CD4-positive, alpha-beta T cell treated with Interleukin-17A for 4 hours (primary cell): ENCODE results near the gene ABCD1.
"Not testable (repeated sequence)": the region's sequence is repeated elsewhere in the genome, so short reads cannot be mapped to it uniquely, and the experiment has no call there.

Source experiments
- DNase-seq: peaks from one replicate; pipeline ENCODE4 v3.0.0-alpha.2; 2020; ENCODE audit warnings: mixed read lengths

The ABCD1 gene

DNA sequence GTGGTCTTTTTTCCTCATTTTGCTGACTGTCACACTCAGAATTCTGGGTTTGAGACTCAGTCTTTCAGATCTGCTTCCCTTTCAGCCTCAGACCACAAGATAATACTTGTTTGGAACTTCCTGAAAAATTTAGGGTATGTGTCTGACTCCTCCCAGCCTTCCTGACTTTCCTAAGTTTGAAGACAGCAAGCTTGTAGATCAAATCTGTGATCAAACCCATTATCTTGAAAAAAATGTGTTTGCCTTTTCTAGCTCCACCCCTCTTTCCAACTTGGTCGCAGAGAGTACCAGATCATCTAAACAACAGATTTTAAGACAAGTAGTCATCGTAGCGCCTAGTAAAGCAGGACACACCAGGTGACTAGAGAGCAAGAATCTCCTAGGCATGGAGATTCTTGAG lies 10.4 kb upstream of the ABCD1 start:
- no peak for DNase-seq

DNA sequence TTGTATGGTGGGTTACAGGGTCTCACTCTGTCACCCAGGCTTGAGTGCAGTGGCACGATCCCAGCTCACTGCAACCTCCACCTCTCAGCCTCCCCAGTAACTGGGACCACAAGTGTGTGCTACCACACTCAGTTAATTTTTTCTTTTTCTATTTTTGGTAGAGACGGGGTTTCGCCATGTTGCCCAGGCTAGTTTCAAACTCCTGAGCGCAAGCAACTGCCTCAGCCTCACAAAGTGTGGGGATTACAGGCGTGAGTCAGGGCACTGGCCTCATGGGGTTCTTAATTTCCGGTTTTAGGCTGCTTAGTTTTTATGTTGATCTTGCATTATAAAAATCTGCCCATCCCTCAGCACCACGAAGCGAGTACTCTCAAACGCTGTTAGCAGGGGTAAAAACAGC lies 7.2 kb upstream of the ABCD1 start:
- no peak for DNase-seq

DNA sequence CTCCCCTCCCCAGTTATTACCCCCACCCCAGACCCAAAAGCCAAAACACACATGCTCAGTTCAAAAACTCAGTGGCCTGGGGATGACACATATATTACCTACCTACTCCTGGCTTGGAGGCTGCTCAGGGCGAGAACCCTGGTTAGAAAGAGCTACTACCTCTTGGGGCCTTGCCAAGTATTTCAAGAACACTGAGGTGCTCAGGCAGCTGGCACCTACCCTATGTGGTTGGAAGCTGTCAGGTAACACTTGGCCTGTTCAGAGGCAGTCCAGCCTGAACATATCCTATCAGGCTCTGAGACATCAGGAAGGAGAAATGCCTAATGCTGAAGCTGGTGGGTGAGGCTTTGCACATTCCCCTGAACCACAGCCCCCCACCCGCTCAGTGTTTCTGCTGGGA lies 5.4 kb upstream of the ABCD1 start:
- no peak for DNase-seq

DNA sequence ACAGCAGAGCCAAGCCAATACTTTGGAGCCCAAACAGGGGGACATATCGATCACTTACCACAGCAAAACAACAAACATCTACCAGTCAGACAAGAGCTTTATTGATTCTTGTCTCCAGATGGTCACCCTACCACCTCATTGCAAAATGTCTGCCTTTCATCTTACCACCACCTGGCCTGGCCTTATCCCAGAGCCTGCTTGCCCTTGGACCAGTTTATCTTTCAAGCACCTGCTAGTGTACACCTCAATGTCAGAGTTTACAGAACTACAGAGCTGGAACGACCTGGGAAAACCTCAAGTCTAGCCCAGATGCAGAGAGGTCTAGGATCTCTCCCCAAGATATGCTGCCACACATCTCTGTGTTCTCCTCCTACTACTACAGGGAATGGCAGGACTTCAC lies 5.0 kb upstream of the ABCD1 start:
- DNase-seq: no peak

DNA sequence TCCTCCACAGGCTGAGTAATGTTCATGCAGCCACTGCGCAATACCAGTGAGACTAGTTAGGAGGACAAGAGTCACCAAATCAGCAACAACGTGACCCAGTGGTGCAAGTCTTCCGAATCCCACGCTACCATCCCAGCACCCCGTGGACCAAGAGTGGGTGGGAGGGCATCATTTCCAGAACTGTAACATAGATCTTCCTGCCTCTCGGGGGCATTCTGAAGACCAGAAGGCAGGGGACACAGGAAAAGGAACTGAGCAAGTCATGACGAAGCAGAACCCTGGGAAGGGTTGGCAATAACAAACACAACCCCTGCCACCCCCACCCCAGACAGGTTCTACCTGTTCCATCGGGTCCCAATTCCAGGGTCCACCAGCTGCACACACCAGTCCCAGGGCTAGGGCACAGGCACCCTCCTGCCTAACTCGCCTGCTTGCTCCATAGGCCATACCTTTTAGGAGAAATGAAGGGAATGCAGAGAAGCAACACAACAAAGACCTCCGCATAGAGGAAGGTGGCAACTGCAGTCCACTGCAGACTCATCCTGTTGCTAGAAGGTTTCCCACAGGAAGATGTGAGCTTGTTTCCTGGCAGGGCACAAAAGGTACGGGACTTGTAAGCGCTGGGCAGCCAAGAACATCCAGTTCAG lies 1.8 kb upstream of the ABCD1 start:
- DNase-seq: no peak

DNA sequence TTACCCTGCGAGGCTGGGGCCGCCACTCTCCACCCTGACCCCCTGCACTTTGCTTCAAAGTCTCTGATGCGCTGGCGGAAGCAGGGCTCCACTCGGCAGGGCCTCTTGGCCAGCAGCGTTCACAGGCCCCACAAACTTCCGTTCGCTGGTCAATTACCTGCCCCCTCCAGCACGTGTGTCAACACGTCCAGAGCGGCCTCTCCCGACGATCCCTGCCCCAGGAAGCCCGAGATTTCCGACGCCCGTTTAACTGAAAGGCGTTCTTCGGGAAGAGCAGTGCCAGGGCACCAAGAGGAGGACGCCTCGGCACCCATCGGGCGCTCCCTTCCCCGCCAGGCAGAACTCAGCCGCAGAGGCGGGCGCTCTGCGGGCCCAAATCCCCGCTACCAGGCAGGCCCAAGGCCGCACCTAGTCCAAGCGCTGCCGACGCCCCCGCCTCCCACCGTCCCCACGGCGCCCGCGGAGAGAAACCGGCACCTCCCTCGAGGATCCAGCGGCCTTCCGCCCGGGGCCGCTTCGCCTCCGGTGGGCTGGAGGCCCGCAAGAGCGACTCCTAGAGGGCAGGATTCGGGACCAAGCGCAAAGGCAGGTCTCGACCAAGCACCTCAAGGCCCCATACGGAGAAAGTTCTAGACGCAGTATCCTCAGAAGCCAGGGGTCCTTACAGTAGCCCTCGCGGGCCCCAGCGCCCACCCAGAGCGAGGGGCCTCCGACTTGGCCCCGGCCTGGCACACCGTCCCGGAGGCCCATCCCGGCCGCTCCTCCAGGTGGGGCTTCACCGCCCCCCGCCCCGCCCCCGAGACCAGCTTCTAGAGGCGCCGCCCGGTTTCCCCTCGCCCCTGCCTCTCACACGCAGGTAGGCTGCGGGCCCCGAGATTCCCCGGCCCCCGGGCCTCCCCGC lies 1.1 kb upstream of the ABCD1 start:
- DNase-seq: peak; percentile 75

DNA sequence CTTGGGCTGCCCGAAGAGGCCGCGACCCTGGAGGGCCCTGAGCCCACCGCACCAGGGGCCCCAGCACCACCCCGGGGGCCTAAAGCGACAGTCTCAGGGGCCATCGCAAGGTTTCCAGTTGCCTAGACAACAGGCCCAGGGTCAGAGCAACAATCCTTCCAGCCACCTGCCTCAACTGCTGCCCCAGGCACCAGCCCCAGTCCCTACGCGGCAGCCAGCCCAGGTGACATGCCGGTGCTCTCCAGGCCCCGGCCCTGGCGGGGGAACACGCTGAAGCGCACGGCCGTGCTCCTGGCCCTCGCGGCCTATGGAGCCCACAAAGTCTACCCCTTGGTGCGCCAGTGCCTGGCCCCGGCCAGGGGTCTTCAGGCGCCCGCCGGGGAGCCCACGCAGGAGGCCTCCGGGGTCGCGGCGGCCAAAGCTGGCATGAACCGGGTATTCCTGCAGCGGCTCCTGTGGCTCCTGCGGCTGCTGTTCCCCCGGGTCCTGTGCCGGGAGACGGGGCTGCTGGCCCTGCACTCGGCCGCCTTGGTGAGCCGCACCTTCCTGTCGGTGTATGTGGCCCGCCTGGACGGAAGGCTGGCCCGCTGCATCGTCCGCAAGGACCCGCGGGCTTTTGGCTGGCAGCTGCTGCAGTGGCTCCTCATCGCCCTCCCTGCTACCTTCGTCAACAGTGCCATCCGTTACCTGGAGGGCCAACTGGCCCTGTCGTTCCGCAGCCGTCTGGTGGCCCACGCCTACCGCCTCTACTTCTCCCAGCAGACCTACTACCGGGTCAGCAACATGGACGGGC lies 579 bp downstream of the ABCD1 start:
- DNase-seq: peak; percentile 29

DNA sequence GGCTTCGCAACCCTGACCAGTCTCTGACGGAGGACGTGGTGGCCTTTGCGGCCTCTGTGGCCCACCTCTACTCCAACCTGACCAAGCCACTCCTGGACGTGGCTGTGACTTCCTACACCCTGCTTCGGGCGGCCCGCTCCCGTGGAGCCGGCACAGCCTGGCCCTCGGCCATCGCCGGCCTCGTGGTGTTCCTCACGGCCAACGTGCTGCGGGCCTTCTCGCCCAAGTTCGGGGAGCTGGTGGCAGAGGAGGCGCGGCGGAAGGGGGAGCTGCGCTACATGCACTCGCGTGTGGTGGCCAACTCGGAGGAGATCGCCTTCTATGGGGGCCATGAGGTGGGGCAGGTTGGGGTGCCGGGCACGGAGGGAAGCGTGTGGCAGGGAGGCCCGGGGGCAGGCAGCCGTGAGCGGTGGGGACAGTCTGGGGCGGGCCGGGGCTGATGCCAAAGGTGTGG lies 1.2 kb downstream of the ABCD1 start:
- no peak for DNase-seq

DNA sequence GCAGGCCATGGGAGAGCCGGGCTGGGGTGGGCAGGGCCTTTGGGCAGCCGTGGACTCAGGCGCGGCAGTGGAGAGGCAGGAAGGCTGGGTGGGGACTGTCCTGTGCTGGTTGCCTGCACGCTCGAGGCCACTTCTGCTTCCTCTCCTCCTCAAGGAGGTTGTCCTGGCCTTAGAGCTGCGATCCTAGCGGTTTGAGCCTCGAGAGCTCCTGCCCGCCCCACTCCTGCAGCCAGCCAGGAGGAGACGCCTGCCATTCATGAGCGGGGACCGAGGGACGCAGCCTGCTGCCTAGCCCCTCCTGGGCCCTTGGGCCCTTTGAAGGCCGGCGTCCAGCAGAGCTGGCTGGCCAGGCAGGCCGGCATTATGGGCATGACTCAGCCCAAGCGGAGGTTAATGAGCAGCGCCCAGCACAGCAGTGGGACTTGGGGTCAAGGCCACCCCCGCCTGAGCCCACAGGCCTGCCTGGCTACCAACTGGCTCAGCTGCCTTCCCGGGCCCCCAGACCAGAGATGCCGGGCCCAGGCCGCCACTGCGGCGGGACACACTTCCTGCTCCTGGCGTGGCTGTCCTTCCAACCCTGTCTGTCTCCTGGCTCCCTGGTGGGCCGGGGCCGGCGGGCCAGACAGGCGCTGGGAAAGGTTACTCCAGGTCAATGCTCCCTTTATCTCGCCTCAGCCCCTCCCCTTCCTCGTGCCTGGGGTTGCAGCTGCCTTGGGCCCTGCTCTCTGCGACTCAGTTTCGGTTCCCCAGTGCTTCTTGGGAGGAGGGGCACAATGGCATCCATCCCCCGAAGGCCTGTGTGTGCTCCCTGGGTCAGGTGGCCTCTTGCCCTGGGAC lies 1.8 kb downstream of the ABCD1 start:
- DNase-seq: peak; percentile 57

DNA sequence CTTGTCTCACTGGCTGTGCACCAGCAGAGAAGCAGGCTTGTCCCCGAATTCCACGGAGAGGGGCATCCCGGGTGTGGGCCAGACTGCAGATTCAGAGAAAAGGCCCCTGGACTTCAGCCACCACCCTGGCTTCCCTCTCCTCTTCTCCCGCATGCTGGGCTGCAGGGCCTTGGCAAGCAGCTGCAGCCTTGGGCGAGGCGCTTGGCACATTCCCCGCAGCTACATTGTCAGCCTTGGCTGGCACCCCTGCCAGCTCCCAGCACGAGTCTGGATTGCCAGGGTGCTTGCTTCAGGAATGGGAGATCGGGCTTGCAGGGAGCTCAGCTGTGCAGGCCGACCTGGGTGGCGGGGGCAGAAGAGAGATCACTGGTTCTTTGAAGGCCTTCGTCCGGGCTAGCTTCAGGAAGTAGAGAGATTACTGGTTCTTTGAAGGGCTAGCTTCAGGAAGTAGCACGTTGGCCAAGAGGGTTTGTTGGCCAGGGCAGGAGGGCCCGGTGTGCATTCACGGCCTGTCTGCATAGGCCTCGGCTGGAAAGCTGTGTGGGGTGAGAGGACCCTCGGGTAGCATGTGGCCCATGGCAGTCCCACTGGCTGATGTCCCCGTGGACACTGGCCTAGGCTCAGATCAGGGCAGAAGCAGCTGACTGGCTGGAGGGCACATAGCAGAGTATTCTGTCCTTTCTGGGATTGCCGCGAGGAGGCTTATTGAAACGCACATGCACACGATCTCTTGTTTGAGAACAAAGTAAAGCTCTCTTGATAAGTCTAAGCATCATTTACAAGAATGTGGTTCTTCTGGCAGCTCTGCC lies 2.7 kb downstream of the ABCD1 start:
- no peak for DNase-seq

DNA sequence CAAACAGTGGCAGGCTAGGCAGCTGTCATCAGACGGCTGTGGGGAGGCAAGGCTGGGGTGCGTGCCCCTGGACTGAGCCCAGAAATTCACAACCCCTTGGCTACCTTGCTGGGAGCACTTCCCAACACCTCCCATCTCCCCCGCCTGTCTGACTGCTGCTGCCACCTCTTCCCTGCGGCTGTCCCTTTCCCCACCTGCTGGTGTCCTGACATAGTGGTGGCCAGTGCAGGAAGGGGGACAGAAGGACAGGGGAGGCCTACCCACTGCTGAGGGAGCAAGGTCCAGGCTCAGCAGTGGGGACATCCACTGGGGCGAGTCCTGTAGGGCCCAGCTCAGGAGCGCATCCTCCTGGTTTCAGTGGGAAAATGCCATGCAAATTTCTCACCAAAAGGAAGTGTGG lies 3.4 kb downstream of the ABCD1 start:
- no peak for DNase-seq

DNA sequence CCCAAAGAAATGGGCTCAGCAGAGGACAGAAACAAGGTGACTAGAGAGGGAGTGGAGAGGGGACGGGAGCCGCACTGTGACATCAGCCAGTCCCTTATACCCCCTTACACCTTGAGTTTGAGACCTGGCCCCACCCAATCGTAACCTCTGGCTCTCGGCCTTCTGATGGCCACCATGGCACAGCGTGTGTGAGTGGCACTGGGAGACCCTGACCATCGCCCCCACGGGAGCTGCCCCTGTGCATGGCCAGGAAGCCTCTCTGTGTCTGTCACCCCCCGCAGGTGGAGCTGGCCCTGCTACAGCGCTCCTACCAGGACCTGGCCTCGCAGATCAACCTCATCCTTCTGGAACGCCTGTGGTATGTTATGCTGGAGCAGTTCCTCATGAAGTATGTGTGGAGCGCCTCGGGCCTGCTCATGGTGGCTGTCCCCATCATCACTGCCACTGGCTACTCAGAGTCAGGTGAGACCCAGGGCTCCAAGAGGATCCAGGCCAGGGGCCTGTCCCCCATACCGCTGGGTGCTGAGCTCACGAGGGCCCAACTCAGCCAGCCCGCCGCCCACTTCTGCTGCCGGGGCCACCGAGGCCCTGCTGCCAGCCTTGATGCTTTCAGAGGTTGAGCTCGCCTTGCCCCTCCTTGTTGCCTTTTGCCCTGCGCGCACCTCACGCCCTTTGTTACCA lies 4.4 kb downstream of the ABCD1 start:
- no peak for DNase-seq

DNA sequence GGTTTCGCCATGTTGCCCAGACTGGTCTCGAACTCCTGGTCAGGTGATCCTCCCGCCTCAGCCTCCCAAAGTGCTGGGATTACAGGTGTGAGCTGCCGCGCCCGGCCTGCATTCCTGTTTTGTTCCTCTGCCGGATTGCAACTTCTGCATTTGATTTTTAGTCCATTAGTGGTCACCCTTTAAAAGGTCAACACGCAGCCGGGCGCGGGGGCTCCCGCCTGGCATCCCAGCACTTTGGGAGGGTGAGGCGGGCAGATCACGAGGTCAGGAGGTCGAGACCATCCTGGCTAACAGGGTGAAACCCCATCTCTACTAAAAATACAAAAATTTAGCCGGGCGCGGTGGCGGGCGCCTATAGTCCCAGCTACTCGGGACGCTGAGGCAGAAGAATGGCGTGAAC lies 5.5 kb downstream of the ABCD1 start:
- not testable (repeated sequence) for DNase-seq

DNA sequence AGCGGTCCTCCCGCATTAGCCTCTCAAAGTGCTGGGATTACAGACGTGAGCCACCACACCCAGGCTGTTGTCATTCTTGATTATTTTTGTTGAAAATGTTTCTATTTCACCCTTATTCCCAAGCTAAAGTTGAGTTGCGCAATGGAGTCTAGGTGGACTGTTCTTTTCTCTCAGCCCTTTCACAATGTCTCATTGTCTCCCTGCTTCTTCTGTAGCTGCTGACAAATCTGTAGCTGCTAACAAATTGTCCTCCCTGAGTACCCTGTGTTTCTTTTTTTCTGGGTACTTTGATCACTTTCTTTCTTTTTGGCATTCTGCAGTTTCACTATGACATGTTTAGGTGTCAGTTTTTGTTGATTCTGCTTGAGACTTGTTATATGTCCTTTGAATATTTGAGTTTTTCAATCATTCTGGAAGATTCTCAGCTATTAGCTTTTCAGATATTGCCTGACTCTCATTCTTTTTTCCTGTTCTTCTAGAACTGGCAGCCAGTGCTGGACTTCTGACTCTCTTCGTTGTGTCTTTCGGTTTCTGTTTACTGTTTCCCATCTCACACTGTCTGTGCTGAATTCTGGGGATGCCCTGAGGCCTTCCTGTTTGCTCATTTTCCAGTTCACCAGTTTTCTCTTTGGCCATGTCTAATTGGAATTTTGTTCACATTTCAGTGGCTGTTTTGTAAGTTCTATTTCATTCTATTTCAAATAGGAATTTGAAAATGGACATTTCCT lies 6.6 kb downstream of the ABCD1 start:
- no peak for DNase-seq

DNA sequence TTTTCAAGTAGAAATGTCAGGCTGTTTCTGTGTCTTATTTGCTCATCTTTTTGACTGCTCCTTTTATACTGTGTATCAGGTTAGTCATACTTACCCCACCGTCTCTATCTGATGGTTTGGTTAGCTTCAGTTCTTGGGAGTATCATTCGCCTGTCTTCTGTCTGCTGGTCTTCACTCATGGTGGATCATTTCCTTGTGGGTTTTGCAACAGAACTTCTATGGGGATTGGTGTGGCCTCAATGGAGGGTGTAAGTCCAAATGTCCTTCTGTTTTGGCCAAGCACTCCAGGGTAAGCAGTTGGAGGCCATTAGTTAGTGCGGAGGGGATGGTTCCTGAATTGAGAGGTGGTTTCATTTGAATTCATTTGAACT lies 7.2 kb downstream of the ABCD1 start:
- no peak for DNase-seq

DNA sequence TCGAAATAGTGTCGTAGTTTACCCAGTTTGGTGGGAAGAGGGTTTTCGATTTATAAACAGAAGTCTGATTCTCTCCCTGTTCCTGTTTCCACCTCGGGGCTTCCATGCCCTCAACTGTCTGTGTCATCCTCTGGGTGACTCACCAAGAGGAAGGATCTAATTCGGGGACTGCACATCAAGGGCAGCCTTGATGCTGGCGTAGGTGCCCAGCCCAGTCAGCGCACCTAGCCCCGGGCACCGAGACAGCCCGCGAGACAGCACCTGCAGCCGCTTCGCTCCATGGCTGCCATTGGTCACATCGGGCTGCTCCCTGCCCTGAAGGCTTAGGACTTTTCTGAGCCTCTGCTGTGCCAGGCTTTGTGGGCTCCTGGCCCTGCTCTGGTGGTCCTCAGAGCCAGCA lies 7.7 kb downstream of the ABCD1 start:
- DNase-seq: no peak

DNA sequence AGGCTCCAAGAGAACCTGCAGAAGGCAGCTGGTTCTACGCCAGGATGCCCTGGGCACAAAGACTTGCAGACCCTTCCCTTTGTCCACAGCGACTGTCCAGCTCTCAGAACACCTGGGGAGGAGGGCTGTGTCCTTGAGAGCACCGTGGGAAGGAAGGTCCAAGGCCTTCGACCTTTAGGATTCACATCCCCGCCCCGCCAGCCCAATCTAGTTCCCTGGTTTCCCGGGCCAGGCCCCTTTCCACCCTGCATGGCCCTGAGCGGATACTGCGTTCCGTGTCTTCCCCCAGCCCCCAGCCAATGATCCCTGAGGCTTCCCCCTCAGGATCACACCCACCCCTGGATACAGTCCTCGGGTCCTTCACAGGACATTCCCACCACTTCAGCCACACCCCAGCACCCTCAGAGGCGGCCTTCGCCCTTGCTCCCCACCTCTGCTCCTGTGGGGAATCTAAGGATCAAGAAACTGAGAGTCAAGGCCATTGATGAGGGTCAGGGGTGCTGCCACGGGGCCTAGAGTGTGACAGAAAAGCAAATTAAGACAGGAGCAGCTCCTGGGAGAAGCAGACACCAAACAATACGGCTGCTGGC lies 9.1 kb downstream of the ABCD1 start:
- DNase-seq: no peak

DNA sequence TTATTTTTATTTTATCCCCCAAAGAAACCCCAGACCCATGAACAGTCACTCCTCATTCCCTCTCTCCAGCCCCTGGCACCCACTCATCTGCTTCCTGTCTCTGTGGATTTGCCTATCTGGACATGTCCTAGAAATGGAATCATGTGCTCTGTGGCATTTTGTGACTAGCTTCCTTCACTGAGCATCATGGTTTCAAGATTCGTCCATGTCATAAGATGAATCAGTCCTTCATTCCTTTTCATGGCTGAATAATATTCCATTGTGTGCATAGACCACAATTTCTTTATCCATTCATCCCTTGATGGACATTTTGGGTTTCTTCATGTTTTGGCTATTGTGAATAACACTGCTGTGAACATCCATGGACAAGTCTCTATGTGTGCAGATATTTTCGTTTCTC lies 10.2 kb downstream of the ABCD1 start:
- DNase-seq: no peak

DNA sequence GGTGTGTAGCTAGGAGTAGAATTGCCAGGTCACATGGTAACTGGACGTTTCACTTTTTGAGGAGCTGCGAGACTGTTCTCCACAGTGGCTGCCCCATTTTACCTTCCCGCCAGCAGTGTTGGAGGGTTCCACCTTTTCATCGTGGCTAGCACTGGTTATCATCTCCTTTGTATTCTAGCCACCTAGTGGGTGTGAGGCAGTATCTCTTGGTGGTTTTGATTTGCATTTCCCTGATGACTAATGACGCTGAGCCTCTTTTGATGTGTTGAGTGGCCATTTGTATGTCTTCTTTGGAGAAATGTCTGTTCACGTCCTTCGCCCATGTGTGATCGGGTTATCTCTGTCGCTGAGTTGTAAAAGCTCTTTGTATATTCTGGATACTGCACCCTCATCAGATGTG lies 10.6 kb downstream of the ABCD1 start:
- DNase-seq: no peak
